ENCODE results near the gene GPR68. TPM values are rescaled to one million over a fixed set of nuclear protein-coding genes. Genes with fewer than 3 reads are reported as not detected.
A peak's percentile ranks its signal among the peaks of the same experiment; 100 is the strongest.
"Not testable (repeated sequence)": the region's sequence is repeated elsewhere in the genome, so short reads cannot be mapped to it uniquely, and the experiment has no call there.

The GPR68 gene
- polyA plus RNA-seq, 10 donors = 0.62 to 1.6 (median 0.77) TPM

- DNase-seq = no peak
Observed at GRCh38 chr14:91229005-91229382, 15.5 kb downstream of the GPR68 start.

DNA sequence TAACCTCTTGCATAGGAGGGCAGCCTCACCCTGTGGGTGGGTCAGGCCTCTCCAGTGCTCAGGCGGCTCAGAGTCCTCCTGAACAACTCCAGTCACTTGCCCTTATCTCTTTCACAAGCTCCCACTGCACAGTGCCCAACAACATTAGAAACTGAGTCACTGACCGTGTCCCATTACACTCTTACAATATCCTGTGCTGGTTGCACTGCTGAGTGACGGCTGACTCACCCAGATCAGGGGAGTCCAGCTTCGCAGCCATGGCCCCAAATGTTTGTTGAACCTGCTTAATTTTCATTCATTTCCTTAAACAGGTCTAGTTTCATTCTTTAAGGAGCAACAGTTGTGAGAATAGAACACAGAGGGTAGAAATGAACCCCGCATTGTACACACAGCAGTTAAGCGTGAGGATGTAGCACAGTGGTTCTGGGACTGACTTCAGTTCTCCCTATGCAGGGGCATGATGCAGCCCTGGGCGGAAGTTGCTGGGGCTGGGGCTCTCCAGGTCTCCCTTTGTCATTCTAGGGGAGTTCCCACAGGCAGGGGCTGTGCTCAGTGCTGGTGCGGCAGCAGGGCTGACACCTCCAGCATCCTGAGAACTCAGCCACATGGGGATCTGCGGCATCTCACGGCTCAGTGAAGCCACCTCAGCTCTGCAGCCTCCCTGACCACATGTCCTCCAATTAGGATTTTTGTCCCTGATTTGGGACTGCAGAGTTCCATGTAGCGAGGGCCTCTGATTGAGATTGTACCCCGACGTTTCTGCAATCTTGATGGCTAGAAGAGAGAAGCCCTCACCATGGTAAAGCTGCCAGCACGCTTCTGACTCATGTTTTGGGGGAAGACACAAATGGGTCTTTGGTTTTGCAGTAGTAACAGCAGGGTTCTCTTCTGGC, 16.1 kb downstream of the GPR68 start:
- DNase-seq = no peak

- no peak for DNase-seq
Observed at GRCh38 chr14:91227183-91227628, 17.3 kb downstream of the GPR68 start.

GRCh38 chr14:91226360-91226759, 18.1 kb downstream of the GPR68 start:
- not testable (repeated sequence) for DNase-seq

DNA sequence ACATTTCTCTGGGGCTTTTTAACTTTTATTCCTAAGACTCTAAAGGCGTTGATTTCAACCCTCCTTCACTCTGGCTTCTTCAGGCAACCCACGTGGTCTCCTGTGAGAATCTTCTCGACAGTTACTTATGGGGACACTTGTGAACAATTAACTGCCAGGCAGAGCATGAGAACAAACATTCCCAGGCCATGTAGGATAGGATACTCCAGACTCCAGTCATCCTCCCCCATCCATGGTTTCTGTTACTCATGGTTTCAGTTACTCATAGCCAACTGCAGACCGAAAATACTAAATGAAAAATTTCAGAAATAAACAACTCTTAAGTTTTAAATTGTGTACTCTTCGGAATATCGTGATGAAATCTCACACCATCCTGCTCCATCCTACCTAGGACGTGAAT, 19.5 kb downstream of the GPR68 start:
- no peak for DNase-seq

DNA sequence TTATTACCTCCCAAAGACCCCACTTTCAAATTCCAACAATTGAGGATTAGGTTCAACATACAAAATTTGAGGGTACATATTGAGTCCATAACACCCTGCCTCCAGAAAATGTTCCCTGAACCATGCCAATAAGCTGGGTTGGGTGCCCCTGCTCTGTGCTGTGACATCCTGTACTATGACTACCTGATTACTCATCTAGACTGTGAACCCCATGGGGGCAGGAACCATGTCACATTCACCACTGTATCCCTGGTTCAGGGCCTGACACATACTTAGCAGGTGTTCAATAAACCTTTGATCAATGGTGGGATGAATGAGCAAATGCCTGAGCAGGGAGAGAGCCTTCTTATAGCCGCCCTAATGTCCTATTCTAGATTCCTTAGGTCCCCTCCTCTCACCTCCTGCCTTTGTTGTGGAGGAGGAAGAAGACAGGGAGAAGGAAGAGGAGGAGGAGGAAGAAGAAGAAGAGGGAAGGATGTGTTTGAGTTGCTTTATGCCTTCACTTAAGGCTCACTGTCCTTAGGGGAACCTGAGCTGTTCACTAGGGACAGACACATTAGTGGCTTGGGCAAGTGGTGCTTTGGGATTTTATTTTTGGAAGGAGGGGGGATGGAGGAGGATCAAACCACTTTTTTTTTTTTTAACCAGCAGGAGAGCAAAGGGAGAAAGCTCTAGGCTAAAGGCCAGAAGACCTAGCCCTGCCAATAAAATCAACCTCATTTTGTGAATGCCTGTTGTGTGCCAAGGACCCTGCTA, 21.3 kb downstream of the GPR68 start:
- DNase-seq = no peak

DNA sequence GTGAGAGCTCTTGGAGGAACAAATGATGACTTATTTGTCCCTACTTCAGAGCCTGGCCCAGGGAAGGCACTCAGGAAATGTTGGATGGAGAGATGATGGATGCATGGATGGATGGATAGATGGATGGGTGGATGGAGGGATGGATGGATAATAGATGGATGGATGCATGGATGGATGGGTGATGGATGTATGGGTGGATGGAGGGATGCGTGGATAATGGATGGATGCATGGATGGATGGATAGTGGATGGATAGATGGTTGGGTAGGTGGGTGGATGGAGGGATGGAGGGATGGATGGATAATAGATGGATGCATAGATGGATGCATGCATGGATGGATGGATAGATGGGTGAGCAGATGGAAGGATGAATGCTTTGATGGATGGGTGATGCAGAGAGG, 23.2 kb downstream of the GPR68 start:
- no peak for DNase-seq

GRCh38 chr14:91220581-91221000, 23.9 kb downstream of the GPR68 start:
- DNase-seq = no peak

- no peak for DNase-seq
Observed at GRCh38 chr14:91219517-91220389, 24.8 kb downstream of the GPR68 start.

DNA sequence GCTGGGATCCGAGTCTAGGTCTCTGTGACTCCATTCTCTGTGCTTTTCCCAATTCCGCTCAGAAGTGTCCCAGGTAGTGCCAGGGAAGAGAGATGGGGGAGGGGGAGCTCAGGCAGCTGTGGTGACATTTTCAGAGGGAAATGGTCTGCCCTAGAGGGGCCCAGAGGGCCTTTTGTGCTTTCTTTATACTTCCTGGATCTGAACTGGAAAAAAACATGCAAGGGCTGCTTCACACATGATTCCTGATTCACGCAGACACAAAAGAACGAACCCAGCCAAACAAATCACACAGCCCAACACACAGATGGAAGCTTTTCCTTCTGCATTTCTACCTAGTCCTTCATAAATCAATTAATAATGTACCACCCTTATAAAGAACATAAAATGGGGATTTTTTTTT, 26.5 kb downstream of the GPR68 start:
- no peak for DNase-seq

DNA sequence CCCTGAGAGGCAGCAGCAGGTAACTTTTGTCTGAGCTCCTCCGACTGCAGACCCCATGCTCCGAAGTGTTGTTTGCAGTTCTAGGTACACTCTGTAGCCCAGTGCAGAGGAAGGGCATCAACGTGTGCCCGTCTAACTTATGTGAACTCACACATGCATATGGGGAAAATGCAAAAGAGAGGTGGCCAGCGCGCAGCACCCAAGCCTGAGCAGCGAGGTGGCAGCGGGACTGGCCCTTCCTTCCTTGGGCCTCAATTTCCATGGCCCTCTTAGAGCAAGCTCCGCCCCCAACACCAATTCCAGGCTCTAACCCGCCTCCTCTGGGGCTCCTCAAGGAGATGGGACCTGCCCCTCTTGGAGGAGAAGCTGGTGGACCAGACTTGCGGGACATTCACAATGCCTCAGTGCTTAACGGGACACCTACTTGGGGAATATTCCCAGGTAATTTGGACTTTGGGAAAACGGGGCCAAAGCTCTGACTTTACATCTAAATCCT, 27.7 kb downstream of the GPR68 start:
- no peak for DNase-seq

- no peak for DNase-seq
Observed at GRCh38 chr14:91215381-91215780, 29.1 kb downstream of the GPR68 start.

DNA sequence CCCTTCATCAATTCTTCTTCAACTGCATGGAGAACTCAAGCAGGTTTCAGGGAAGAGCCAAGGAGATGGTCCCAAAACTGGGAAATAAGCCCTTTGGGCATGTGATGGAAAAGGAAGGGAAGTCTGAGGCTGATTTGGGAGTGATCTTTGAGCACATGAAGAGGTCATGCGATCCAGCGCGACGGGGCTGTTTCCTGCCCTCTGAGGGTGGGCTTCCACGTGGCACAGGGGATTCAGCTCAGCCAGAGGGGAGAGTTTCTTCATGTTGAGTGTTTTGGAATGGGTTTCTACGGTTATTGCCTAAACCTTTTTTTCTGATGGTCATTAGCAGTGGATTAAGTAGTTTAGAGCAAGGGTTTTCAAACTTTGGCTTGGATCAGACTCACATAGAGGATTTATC, 30.2 kb downstream of the GPR68 start:
- DNase-seq = no peak

- DNase-seq = no peak
Observed at GRCh38 chr14:91211017-91211416, 33.5 kb downstream of the GPR68 start.

DNA sequence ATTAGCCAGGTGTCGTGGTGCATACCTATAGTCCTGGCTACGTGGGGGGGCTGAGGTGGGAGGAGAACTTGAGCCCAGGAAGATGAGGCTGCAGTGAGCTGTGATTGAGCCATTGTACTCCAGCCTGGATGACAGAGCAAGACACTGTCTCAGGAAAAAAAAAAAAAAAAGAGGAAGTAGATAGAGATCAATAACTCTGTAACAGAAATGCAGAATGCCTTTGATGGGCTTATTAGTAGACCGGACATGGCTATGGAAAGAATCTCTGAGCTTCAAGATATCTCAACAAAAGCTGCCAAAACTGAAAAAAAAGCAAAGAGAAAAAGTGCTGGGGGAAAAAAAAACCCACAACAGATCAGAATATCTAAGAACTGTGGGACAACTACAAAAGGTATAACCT, 37.5 kb downstream of the GPR68 start:
- no peak for DNase-seq

- no peak for DNase-seq
Observed at GRCh38 chr14:91205459-91205858, 39.0 kb downstream of the GPR68 start.

DNA sequence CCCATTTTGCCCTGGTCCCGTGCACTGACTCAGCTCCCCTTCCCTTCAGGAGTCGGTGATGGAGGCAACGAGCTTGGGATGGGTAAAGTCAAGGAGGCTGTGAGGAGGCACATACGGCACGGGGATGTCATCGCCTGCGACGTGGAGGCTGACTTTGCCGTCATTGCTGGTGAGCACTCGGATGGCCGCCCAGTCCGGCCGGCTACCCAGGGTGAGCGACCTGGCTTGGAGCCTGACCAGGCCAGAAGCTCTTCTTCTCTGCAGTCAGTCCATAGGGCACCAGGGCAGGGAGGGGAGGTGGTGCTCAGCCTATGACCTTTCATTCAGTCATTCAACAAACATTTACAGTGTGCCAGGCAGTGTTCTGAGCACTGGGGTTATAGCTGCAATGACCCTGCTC, 39.8 kb downstream of the GPR68 start:
- no peak for DNase-seq

GRCh38 chr14:91202234-91202974, 42.1 kb downstream of the GPR68 start:
- DNase-seq = peak in 1 of 3 donors; percentile 34

DNA sequence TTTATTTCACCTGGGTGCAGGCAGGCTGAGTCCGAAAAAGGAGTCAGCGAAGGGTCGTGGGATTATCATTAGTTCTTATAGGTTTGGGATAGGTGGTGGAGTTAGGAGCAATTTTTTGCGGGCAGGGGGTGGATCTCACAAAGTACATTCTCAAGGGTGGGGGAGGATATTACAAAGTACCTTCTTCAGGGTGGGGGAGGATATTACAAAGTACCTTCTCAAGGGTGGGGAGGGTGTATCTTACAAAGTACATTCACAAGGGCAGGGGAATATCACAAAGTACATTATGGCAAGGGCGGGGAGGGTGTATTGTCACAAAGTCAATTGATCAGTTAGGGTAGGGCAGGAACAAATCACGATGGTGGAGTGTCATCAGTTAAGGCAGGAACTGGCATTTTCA, 43.7 kb downstream of the GPR68 start:
- not testable (repeated sequence) for DNase-seq

GRCh38 chr14:91197631-91198030, 46.9 kb downstream of the GPR68 start:
- DNase-seq = no peak

DNA sequence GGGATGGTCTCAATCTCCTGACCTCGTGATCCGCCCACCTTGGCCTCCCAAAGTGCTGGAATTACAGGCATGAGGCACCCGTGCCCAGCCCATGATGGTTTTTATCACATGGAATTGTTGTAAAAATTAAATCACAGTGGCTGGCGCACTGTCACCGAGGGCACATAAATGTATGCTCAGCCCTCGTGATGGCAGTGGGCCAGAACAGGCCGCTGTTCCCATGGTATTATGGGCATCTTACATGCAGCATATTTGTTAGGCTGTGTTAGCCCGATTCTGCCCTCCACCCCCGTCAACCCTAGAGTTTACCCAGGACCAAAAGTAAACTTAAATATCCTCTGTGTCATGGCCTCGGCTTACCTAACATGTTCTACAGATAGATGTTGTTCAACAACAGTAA, 48.6 kb downstream of the GPR68 start:
- no peak for DNase-seq

Measured in muscle of back (tissue), 11 donors.